HG03460 (cell line): ENCODE results near the gene PNMA6E.
"Not testable (repeated sequence)": the region's sequence is repeated elsewhere in the genome, so short reads cannot be mapped to it uniquely, and the experiment has no call there.

ENCODE experiments used
- ATAC-seq: cut with Tn5 transposase; IDR thresholded peaks from one replicate; pipeline ENCODE4 v1.9.1; 2021; ENCODE audit not compliant: unreplicated experiment

The PNMA6E gene

DNA sequence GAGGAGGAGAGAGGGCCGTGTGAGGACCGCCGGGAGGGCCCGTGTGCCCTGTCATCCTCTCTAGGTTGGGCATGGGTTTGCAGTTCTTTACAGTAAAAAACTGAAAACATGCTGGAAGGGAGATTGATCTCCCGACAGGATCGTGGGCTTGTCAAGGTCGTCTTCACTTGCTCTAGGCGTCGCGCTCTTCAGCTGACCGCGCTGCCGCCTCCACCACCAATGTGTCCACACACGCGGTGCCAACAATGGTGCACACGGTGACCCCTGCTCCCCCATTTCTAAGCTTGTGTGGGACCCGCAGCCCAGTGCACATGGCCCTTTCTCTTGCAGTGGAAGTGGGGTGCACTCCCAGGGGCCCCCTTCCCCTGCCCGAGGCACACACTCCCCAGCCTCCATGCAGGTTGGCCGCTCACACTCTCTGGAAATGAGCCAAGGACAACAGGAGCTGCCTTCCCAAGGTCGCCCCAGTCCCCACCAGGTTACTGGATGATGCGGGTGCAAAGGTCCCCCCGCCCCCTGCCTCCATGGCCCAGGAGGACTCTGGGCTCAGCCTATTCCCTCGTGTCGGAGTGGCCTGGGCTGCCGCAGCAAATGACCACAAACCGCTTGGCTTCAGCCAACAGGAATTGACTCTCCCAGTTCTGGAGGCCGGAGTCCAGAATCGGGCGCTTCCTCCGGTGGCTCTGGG lies 8.4 kb upstream of the PNMA6E start:
- no peak for ATAC-seq

DNA sequence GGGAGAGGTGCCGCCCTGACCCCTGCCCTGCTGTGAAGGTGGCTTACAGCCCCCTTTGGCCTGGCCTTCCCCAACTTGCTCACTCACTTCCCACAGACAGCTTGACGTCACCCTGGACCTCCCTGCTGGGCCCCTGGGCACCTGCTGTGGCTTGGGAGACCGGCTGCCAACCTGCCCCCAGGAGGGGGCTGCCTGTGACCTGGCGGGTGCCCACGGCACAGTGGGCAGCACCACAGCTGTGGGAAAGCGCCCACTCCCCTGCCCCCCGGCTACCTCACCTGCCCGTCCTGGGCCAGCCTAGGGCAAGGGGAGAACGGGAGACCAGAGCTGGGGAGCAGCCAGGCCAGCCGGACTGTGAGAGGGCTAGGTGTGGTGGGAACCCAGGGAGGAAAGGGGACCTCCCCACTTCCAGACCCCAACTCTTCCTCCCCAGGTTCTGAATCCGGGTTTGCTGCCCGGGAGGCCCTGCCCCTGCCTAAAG lies 7.8 kb upstream of the PNMA6E start:
- no peak for ATAC-seq

DNA sequence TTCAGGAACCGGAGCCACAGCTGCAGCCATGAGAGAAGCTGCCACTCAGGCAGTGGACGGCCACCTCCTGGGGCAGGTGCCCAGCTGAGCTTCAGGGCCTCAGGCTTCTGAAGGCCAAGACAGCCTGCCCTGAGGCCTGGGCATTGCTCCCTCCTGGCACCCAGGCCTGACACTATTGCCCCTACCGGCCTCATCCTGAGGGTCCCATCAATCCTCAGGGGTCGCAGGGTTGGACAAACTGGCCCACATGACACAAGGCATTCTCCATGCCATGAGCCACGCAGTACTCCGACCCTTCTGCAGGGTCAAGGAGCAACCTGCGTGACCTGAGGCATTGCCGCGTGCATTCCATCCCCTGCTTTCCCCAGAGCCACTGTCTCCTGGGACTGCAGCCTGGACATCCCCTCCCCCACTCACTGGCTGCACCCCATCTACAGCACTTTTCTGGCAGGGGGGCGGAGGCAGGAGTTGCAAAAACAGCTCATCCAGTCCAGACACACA lies 7.1 kb upstream of the PNMA6E start:
- ATAC-seq = no peak

DNA sequence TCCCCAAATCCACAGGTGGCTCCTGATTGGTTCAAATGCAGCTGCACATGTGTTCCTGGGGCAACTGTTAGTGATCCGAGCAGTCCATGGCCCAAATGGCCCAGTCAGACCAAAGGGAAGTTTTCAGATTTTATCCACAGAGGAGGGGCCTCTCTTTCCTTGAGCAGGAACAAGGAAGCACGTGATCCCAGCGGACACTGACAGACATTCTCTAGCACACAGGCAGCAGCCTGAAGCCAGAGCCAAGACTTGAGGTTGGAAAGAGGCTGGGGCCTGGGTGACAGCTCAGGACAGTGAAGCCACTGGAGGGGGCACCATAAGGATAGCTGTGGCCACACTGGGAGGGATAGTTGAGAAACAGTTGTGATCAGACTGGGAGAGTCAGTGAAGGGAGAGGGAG lies 6.6 kb upstream of the PNMA6E start:
- ATAC-seq = no peak

DNA sequence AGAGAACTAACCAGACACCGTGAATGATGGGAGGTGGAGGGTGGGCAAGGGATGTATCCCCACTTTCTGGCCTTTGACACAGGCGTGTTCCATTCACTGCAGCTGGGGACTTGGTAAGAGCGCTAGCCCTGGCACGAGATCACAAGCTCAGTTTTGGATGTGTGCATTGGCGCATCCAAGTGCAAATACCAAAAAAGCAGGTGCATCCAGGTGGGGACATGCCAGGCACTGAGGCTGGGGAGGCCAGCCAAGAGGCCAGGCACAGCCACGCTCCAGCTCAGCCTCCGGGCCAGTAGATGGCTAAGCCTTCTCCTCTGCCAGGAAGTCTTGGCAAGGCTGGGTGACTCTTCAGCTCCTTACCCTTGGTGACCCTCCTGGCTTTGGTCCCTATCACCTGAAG lies 5.8 kb upstream of the PNMA6E start:
- ATAC-seq = no peak

DNA sequence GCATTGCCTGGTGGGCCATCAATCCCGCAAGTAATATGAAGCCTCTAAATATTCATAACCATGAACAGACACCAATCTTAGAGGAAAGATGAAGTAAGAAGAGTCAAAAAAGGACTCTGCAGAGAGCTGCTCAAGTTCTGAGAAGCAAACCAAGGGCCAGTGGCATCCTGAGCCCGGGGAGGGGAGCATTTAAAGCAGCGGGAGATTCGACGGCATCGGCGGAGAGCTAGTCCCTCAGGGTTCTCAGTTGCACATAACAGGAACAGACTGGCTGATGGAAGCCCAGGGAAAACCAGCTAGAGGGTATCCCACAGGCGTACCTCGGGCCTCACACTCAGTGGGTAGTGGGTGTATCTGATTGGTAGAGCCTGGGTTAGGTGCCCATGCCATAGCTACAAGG lies 4.9 kb upstream of the PNMA6E start:
- ATAC-seq = no peak

DNA sequence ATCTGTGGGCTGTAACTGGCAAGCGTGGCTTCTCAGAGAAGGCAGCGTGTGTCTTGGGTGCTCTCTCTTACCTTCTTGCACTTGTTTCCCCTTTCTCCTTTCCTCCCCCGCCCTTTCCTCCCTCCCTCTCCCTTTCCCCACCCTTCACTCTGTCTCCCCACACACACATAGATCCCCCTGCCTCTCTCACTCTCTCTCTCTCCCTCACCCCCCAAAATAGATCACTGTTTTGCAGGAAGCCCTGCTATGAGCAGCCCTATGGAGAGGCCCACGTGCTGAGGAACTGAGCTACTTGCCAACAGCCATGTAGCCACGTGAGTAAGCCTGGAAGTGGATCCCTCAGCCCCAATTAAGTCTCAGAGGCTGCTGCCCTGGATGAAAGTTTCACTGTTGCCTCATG lies 4.3 kb upstream of the PNMA6E start:
- no peak for ATAC-seq

DNA sequence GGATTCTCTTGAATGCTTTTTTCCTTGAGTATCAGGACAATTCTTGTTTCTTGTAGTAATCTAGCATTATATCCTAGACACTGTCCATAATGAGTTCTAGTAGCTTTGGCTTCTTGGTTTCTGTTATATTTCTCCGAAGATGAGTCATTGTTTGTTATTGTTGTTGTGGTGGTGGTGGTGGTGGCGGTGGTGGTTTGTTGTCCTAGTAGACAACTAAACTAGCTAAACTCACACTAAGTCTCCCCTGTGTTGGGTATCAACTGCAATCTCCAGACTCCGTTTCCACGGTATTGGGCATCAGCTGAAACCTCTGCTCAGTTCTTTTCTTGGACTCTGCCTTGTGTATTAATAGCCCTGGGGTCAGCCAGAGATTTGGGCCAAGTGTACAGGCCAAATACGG lies 3.2 kb upstream of the PNMA6E start:
- not testable (repeated sequence) for ATAC-seq

DNA sequence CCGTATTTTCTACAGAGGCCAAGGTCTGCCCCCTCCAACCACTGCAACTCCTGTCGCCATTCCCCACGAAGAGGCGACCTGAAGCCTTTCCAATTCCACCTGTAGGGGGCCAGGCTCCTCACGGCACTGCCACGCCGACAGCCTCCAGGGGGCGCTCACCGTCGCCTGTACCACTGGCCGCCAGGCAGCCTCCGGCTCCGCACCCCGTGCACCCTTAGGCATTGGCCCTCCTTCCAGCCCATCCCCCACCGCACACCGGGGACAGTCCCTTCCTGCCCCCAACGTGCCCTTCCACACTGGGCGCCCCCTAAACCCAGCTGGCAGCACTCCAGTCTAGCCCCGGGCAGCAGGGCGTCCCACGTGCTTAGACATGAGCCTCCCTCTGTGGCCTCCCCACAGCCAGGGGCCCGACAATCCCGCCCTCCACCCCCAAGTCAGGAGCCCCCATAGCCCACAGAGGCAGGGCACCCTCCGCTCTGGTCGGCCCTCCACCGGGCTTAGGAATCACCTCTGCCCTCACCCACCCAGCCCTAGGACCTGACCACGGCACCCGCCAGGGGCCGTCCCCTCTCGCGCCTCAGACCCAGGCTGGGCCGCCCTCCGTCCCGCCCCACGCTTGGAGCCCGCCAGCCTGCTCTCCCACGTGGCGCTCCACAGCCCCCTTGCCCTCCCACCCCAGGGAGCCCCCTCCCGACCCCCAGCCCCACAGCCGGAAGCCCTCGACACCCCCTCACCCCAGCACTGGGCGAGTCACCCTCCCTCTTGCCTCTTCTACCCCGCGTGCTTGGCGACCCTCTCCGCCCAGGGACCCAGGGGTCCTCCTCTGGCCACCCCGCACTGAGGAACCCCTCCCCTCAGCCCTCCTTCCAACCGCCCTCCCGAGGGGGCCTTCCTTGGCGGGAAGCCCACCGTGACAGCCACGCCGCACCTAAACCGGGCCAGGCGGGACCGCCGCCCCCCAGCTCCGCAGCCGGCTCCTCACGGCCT lies 711 bp downstream of the PNMA6E start:
- ATAC-seq = no peak

DNA sequence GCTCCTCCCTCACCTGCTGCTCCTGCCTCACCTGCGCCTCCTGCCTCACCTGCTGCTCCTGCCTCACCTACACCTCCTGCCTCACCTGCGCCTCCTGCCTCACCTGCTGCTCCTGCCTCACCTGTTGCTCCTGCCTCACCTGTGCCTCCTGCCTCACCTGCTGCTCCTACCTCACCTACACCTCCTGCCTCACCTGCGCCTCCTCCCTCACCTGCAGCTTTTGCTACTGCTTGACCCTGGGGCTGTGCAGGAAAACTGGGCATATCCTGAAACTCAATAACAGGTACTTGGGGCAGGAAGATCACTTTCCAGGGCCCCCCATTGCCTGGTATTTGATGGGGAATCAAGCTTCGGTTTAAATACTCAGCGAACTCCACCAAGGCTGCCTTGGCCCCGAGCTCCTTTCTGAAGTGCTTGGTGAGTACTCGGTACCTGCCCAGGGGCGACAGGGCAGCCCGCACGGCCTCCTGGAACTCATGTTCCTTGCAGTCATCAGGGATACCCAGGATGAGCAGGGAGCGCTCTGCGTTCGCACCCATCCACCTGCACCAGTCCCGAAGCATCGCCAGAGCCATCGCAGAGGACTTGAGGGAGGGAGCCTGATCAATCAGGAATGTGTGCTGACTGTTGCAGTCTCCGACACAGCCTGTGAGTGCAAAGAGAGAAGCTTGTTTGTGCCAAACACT lies 2.7 kb downstream of the PNMA6E start:
- ATAC-seq = no peak

DNA sequence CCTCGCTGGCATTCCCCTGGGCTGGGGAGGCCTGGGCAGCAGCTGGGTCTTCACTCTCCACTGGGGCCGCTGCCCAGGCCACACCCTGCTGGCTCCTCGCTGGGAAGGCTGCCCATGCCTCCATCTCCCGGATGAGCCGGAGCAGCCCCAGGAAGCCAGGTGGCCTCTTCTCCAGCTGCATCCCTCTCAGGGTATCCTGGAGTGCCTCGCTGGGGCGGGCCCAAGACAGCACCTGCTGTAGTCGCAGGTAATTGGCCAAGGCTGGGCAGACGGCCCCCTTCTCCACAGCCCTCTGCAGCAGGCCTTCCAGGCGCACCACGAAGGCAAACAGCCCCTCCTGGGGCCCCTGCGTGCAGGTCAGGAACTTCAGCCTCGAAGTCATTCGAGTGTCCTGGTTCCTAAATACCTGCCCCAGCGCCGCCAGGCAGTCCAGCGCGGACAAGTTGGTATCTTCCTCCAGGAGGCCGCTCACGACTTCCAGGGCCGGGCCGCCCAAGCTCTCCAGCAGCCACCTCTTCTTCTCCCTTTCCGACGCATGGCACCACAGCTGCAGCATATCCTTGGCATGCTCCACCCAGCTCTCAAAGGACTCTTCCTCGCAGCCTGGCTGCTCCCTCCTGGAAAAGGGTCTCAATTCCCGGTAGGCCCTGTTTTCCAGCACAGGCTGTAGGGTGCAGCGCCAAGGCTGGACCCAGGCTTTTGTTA lies 3.7 kb downstream of the PNMA6E start:
- no peak for ATAC-seq

DNA sequence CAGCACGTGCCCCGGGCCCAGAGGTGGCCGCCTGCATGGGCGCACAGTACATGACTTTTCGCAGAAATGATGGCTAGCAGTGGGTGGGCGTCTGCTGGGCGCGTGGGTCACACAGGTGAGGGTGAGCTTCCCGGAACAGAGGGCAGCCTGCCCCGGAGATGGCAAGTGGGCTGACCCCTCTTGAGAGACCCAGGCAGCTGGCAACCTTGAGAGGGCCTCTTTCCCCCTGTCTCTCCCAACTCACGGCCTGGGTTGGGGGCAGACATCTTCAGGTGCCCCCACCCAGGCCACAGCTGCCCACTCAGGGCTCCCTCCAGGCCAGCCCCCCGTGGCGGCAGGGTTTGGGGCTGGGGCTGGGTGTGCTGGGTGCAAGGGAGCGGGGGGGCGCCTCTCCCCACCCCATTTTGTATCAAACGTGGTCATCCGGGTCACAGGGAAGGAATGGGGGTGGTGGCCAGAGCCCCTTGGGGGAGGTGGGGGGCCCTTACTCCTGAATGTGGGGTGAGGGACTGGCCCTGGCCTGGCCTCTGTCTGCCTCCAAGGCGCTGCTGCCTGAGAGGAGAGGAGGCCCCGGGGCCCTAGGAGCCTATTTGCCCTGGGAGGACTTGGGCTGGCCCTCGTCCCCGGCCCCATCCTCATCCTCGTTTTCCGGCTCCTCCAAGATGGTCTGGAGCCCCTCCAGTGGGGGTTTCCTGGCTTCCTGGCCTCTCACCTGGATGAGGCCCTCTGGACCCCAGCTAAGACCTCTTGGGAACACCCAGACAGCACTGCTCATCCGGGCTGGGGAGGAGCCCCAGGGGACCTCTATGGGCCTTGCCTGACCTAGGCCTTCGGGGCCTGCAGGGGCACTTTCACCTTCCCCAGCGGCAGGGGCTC lies 4.6 kb downstream of the PNMA6E start:
- no peak for ATAC-seq

DNA sequence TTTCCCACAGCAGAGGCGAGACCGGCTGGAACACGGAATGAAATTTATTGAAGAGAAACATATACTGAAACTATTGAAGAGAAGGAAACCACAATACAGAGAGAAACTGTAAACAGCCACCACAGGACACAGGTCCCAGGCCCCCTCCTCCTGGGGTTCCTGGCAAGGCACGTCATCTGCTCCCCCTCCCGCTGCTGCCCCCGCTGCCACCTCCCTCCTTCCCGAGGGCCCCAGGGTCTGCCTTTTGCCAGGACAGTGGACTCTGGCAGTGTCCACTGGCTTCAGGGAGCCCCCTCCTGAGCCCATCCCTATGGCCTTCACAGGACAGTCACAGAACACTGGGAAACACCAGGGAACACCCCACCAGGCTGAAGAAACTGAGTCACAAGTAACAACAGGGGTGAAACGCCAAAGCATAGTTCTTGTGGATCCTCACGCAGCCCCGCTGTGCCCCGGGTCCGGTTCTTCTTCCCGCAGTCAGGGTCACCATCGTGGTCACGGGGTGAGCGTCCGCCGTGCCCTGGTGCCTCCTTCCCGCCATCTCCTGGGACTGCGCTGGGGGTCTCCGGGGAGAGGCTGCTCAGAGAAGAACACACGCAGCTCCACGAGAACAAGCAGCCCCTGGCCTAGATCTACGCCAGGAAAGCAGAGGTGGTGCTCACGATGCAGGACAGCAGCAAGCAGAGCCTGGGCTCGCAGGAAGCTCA lies 5.4 kb downstream of the PNMA6E start:
- no peak for ATAC-seq

DNA sequence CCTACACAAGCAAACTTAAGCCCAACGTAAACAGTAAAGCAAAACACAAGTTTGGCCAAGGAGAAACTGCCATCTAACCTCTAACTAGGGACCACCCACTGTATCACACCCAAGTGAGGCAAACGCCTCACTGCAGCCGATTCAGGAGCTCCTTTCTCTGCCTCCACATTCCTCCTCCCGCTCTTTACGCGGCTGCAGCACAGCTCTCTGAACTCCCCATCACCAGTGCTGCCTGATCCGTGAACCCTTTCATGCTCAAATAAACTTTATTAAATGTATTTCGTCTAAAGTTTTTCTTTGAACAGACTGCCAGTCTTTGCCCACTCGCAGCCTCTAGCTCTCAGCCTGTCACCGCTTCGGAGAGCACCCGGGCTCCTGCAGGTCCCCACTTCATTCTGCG lies 6.5 kb downstream of the PNMA6E start:
- ATAC-seq = no peak

DNA sequence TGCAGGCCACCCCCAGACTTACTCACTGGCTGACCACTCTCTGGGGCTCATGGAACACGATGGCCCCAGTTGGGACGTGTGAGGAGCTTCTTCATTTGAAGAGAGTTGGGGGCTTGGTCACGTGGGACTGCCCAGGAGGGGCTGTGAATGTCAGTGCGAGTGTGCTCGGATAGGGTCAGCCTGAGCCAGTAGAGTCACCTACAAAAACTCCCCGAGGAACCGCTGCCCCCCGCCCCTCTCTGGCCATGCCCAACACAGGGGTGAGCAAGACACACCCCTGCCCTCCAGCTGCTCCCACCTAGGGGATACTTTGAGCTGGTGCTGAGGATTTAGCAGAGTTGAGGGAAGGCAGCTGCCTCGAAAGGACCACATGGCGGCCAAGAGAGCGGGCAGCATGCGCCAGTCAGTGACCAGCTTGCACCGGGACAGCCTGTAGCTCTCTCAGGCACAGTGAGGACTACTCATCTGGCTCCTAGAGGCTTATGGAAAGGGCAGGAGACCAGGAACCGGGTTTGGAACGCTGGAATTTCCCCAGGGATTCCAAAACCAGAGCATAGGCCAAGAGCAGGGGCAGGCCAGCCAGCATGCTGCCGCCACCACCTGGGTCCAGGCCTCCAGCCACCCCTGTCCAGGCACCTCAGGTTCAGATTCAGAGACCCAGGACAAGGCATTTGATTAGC lies 8.4 kb downstream of the PNMA6E start:
- ATAC-seq = no peak

DNA sequence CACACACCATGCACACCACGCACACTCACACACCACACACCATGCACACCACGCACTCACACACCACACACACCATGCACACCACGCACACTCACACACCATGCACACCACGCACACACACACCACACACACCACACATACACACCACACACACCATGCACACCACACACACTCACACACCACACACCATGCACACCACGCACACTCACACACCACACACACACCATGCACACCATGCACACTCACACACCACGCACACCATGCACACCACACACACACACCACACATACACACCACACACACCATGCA lies 11.7 kb downstream of the PNMA6E start:
- not testable (repeated sequence) for ATAC-seq

DNA sequence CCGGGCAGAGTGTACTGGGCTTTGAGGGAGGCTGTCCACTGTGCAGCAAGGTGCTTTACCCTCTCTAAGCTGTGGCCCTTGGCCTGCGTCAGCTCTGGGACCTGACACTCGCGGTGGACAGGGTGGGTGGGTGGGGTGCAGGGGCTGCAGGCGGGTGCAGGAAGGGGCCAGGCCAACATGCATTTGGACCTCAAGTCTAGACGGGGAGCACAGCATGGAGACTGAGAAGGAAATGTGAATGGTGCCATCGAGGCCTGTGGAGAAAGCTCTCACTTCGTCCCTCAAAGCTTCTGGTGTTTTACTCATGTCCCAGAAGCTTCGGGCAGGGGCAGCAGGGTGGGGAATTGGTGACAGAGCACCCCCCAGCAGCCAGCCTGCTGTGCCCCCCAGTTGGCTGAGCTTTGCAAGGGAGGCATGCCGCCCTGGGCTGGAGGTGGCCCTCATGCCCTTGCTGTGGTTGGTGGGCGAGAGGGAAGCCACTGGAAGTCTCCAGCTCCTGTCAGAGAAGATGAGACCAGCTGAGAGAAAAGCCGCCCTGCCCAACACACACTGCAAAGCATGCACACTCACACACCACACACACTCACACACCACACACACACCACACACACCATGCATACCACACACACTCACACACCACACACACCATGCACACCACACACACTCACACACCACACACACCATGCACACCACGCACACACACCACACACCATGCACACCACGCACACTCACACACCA lies 12.3 kb downstream of the PNMA6E start:
- ATAC-seq = no peak
